ENCODE data around the gene ABCC6. TPM values are rescaled to one million over a fixed set of nuclear protein-coding genes. Genes with fewer than 3 reads are reported as not detected.

ABCC6 gene
- polyA plus RNA-seq, 3 donors, result 6.1 to 16.5 (median 14.7) TPM

GRCh38 chr16:16171332-16171919 lies 51.9 kb downstream of the ABCC6 start:
- H3K36me3 Mint-ChIP-seq, result peaks cover 65 to 72% of the 10 kb centered on the region in 2 donors
- no peak for DNase-seq
- H3K9me3 ChIP-seq (replicated peaks in 1 of 2; ENCODE audit: control insufficient read depth in 1 of 2, insufficient read depth in 1 of 2, low read length in 2 of 2), result peaks cover 0 to 3% of the 10 kb centered on the region in 2 donors
- peaks cover 0 to 6% (median 3%) of the 10 kb centered on the region in 7 donors for H3K9me3 Mint-ChIP-seq
- no peaks in the 10 kb centered on the region for H4K20me1 ChIP-seq (ENCODE audit: insufficient read depth, low read length)
- H3K27me3 Mint-ChIP-seq (ENCODE audit: low read depth in 3 of 3), result no peaks in the 10 kb centered on the region
- no peak overlapping the region for H2AFZ ChIP-seq (ENCODE audit: insufficient read depth, low read depth, low read length, poor library complexity, severe bottlenecking)
- H3K4me3 Mint-ChIP-seq, result no peak overlapping the region
- intact Hi-C loops (cut with micrococcal nuclease), result loop anchor here in 1 of 2 donors (10.0 kb wide), 1 partner anchor 57 kb away; no protein-coding TSS in a partner anchor
- H3K36me3 ChIP-seq (replicated peaks in 1 of 2; ENCODE audit: control insufficient read depth in 1 of 2, insufficient read depth in 2 of 2, low read length in 2 of 2), result peaks cover 27 to 72% of the 10 kb centered on the region in 2 donors
- no peak overlapping the region for H3K27ac Mint-ChIP-seq
- no peak overlapping the region for H3K4me2 ChIP-seq (replicated peaks; ENCODE audit: extremely low read depth, low read length, poor library complexity, severe bottlenecking)
- WGBS (ENCODE audit: insufficient coverage), result 100% methylated on average over 2 of the region's 4 CpGs
- no peak overlapping the region for H3K4me3 ChIP-seq (replicated peaks in 1 of 3; ENCODE audit: low read depth in 2 of 3, low read length in 3 of 3)
- no peak for TF ChIP-seq CTCF (IDR thresholded peaks at IDR 0.05)
- H3K4me1 Mint-ChIP-seq, result no peaks in the 10 kb centered on the region
- no peaks in the 10 kb centered on the region for H3K79me2 ChIP-seq (ENCODE audit: insufficient read depth, low read length)
- no peak overlapping the region for H3K9ac ChIP-seq (ENCODE audit: insufficient read depth, low read length, poor library complexity, severe bottlenecking)
- H3K27me3 ChIP-seq (ENCODE audit: control insufficient read depth in 2 of 2, insufficient read depth in 2 of 2, low read length in 2 of 2), result no peaks in the 10 kb centered on the region
- no peak overlapping the region for H3K27ac ChIP-seq (ENCODE audit: low read depth in 1 of 2, low read length in 2 of 2)
- no peaks in the 10 kb centered on the region for H3K4me1 ChIP-seq (ENCODE audit: control insufficient read depth in 1 of 2, insufficient read depth in 2 of 2, low read length in 2 of 2)

DNA sequence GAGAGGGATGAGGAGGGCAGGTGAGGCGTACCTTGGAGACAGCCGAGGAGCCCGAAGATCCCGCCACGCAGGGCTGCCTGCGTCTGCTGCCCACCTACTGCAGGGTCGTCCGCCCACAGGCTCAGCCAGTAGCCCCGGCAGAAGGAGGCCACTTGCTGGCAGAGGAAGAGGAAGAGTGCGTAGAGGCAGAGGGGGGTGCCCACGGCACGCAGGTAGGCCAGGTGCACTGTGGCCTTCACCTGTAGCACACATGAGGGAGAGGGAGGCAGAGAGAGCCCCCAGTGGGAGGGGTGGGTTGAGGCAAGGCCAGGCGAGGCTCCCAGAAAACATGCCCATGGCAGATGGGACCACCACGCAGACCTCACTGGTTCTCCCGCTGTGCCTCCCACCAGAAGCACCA lies 53.7 kb downstream of the ABCC6 start:
- H3K27me3 Mint-ChIP-seq (ENCODE audit: low read depth in 3 of 3), result no peaks in the 10 kb centered on the region
- WGBS (ENCODE audit: insufficient coverage), result 93% methylated on average over 10 of the region's 15 CpGs
- TF ChIP-seq CTCF (IDR thresholded peaks at IDR 0.05), result no peak

More for the DNA sequence above, 53.7 kb downstream of the ABCC6 start:
- H4K20me1 ChIP-seq (ENCODE audit: insufficient read depth, low read length), result no peaks in the 10 kb centered on the region
- no peak overlapping the region for H3K4me2 ChIP-seq (replicated peaks; ENCODE audit: extremely low read depth, low read length, poor library complexity, severe bottlenecking)
- H3K4me1 Mint-ChIP-seq, result no peaks in the 10 kb centered on the region
- no peaks in the 10 kb centered on the region for H3K27me3 ChIP-seq (ENCODE audit: control insufficient read depth in 2 of 2, insufficient read depth in 2 of 2, low read length in 2 of 2)
- H3K9me3 Mint-ChIP-seq, result peaks cover 0 to under 1% (median 0%) of the 10 kb centered on the region in 7 donors
- no peak overlapping the region for H2AFZ ChIP-seq (ENCODE audit: insufficient read depth, low read depth, low read length, poor library complexity, severe bottlenecking)
- H3K27ac ChIP-seq (ENCODE audit: low read depth in 1 of 2, low read length in 2 of 2), result no peak overlapping the region
- no peak overlapping the region for H3K4me3 ChIP-seq (replicated peaks in 1 of 3; ENCODE audit: low read depth in 2 of 3, low read length in 3 of 3)
- H3K36me3 ChIP-seq (replicated peaks in 1 of 2; ENCODE audit: control insufficient read depth in 1 of 2, insufficient read depth in 2 of 2, low read length in 2 of 2), result peaks cover 22 to 71% of the 10 kb centered on the region in 2 donors
- H3K9ac ChIP-seq (ENCODE audit: insufficient read depth, low read length, poor library complexity, severe bottlenecking), result no peak overlapping the region
- peaks cover 59 to 72% of the 10 kb centered on the region in 2 donors for H3K36me3 Mint-ChIP-seq
- DNase-seq, result no peak
- H3K9me3 ChIP-seq (replicated peaks in 1 of 2; ENCODE audit: control insufficient read depth in 1 of 2, insufficient read depth in 1 of 2, low read length in 2 of 2), result no peaks in the 10 kb centered on the region
- intact Hi-C loops (cut with micrococcal nuclease), result loop anchor here in 1 of 2 donors (10.0 kb wide), 1 partner anchor 55 kb away; no protein-coding TSS in a partner anchor
- no peak overlapping the region for H3K27ac Mint-ChIP-seq
- H3K4me1 ChIP-seq (ENCODE audit: control insufficient read depth in 1 of 2, insufficient read depth in 2 of 2, low read length in 2 of 2), result no peaks in the 10 kb centered on the region
- no peaks in the 10 kb centered on the region for H3K79me2 ChIP-seq (ENCODE audit: insufficient read depth, low read length)
- no peak overlapping the region for H3K4me3 Mint-ChIP-seq

All from CD14-positive monocyte (primary cell).